Ramos (cell line): ENCODE measurements around the gene ZNF157.
"Not testable (repeated sequence)": the region's sequence is repeated elsewhere in the genome, so short reads cannot be mapped to it uniquely, and the experiment has no call there.

ENCODE experiments used
- in situ Hi-C: fragments of 300-500 bp; cut with MboI; formaldehyde crosslinking; loops from one replicate; pipeline ENCODE4 v1.14.3; 2022; ENCODE audit warnings: low sequenced_read_pairs; ENCODE audit not compliant: unreplicated experiment

ZNF157 gene

GRCh38 chrX:47370278-47370677 lies at the start of gene ZNF157:
ZNF157 (plus strand) TSS chrX:47370578; CDS start chrX:47370669, 91 bp downstream.
- in situ Hi-C loops = no loop called here

GRCh38 chrX:47321386-47321785 lies 49.0 kb upstream of the ZNF157 start:
- in situ Hi-C loops = no loop called here

- in situ Hi-C loops = no loop called here
Measured at GRCh38 chrX:47321823-47322371, 48.5 kb upstream of the ZNF157 start.

- in situ Hi-C loops = no loop called here
Measured at GRCh38 chrX:47327902-47328301, 42.5 kb upstream of the ZNF157 start.

- in situ Hi-C loops = not testable (repeated sequence)
Measured at GRCh38 chrX:47332729-47333128, 37.6 kb upstream of the ZNF157 start.

GRCh38 chrX:47351706-47352105 lies 18.7 kb upstream of the ZNF157 start:
- in situ Hi-C loops = no loop called here

- in situ Hi-C loops = no loop called here
Measured at GRCh38 chrX:47358387-47359065, 11.9 kb upstream of the ZNF157 start.

- in situ Hi-C loops = loop anchor here (10.0 kb wide), 1 partner anchor 166 kb away; the partner anchor contains the start of gene UBA1
Measured at GRCh38 chrX:47360423-47361179, 9.8 kb upstream of the ZNF157 start.

GRCh38 chrX:47361538-47362511 lies 8.6 kb upstream of the ZNF157 start:
- in situ Hi-C loops = loop anchor here (10.0 kb wide), 1 partner anchor 167 kb away; the partner anchor contains the start of gene UBA1

- in situ Hi-C loops = loop anchor here (10.0 kb wide), 1 partner anchor 171 kb away; the partner anchor contains the start of gene UBA1
Measured at GRCh38 chrX:47366041-47366722, 4.2 kb upstream of the ZNF157 start.

- in situ Hi-C loops = no loop called here
Measured at GRCh38 chrX:47373198-47373597, 2.8 kb downstream of the ZNF157 start.

- in situ Hi-C loops = no loop called here
Measured at GRCh38 chrX:47380268-47380667, 9.9 kb downstream of the ZNF157 start.

GRCh38 chrX:47380837-47381236 lies 10.5 kb downstream of the ZNF157 start:
- in situ Hi-C loops = not testable (repeated sequence)

- in situ Hi-C loops = no loop called here
Measured at GRCh38 chrX:47384502-47384901, 14.1 kb downstream of the ZNF157 start.

- in situ Hi-C loops = no loop called here
Measured at GRCh38 chrX:47390780-47391179, 20.4 kb downstream of the ZNF157 start.

GRCh38 chrX:47413179-47413594 lies 42.8 kb downstream of the ZNF157 start:
- in situ Hi-C loops = no loop called here

- in situ Hi-C loops = no loop called here
Measured at GRCh38 chrX:47420265-47420664, 49.9 kb downstream of the ZNF157 start.

- in situ Hi-C loops = no loop called here
Measured at GRCh38 chrX:47420962-47421361, 50.6 kb downstream of the ZNF157 start.

- in situ Hi-C loops = no loop called here
Measured at GRCh38 chrX:47422444-47422843, 52.1 kb downstream of the ZNF157 start.
